GM12878 (cell line): ENCODE results near the gene TMEM97. TPM values are rescaled to one million over a fixed set of nuclear protein-coding genes. Genes with fewer than 3 reads are reported as not detected.

Experiments used
- ATAC-seq: fragments of 200-7000 bp; cut with Tn5 transposase; 3 replicates; pipeline ENCODE4 v1.9.1; 2020; ENCODE audit warnings: mild to moderate bottlenecking, moderate library complexity
- BruUV-seq: library from RNA; stranded (reverse); fragments of 400-500 nt; replicated peaks from 2 replicates; lab custom pipeline; 2021; lab: Mats Ljungman, UMichigan
- CTCF ChIA-PET: fragments of 300-600 bp; sonication (Branson Sonifier 250); formaldehyde crosslinking; extraction: SDS; loops from one replicate; lab custom pipeline; 2021; ENCODE audit warnings: inconsistent platforms; lab: Yijun Ruan, JAX
- POLR2A ChIA-PET: fragments of 350-600 bp; formaldehyde crosslinking; extraction: SDS; loops from one replicate; lab custom pipeline; 2021; ENCODE audit warnings: inconsistent platforms; lab: Charles Lee
- RAD21 ChIA-PET: fragments of 300-600 bp; sonication (Branson Sonifier 250); formaldehyde crosslinking; loops from one replicate; lab custom pipeline; 2023; ENCODE audit warnings: antibody characterized with exemption; ENCODE audit not compliant: unreplicated experiment; lab: Charles Lee
- SMC1A ChIA-PET: fragments of 300-600 bp; sonication (Branson Sonifier 250); formaldehyde crosslinking; loops from one replicate; lab custom pipeline; 2023; ENCODE audit not compliant: unreplicated experiment, uncharacterized antibody; lab: Charles Lee
- DNase-seq: peaks from one replicate; pipeline ENCODE4 v3.0.0-alpha.2; 2011; ENCODE audit warnings: low read depth, low spot score
- FAIRE-seq: peaks from 3 replicates; lab custom pipeline; 2011; peaks lifted over from hg19 to GRCh38; lab: Jason Lieb, UNC
- H2AFZ ChIP-seq: 2 replicates; pipeline ENCODE4 v1.6.0; 2011; ENCODE audit warnings: low read depth, low read length, control low read depth; ENCODE audit not compliant: control insufficient read depth
- H3K27ac ChIP-seq: 2 replicates; pipeline ENCODE4 v1.5.1; 2011; ENCODE audit warnings: control low read depth; ENCODE audit not compliant: control insufficient read depth, insufficient read depth
- H3K27me3 ChIP-seq, 2 experiments: replicated peaks in 1 of 2; 2 replicates each; pipeline versions ENCODE4 v1.6.0 to v1.6.1; 2011; ENCODE audit warnings: low read length in 1 of 2; ENCODE audit not compliant: control insufficient read depth in 2 of 2, insufficient read depth in 2 of 2
- H3K36me3 ChIP-seq, 2 experiments: 2 replicates each; pipeline ENCODE4 v1.5.1; 2011; ENCODE audit warnings: low read length in 1 of 2; ENCODE audit not compliant: control insufficient read depth in 2 of 2, insufficient read depth in 2 of 2
- H3K4me1 ChIP-seq: 2 replicates; pipeline ENCODE4 v1.6.1; 2011; ENCODE audit warnings: mild to moderate bottlenecking, low read length, moderate library complexity, mixed read lengths; ENCODE audit not compliant: control insufficient read depth, insufficient read depth
- H3K4me2 ChIP-seq: 2 replicates; pipeline ENCODE4 v1.6.0; 2011; ENCODE audit warnings: control low read depth; ENCODE audit not compliant: control insufficient read depth, insufficient read depth
- H3K4me3 ChIP-seq: fragments of 200-600 bp; sonication (generic); 2 replicates; pipeline ENCODE4 v1.5.1; 2016
- H3K79me2 ChIP-seq: 2 replicates; pipeline ENCODE4 v1.6.0; 2011; ENCODE audit warnings: low read length; ENCODE audit not compliant: control insufficient read depth, insufficient read depth
- H3K9ac ChIP-seq: 2 replicates; pipeline ENCODE4 v1.8.0; 2011; ENCODE audit warnings: low read length, control low read depth, mixed read lengths; ENCODE audit not compliant: control insufficient read depth, insufficient read depth
- H3K9me3 ChIP-seq: replicated peaks from 3 replicates; pipeline ENCODE4 v1.5.1; 2011; ENCODE audit warnings: mild to moderate bottlenecking, low read length; ENCODE audit not compliant: control insufficient read depth, insufficient read depth
- H4K20me1 ChIP-seq: 2 replicates; pipeline ENCODE4 v1.6.0; 2011; ENCODE audit not compliant: control insufficient read depth, insufficient read depth
- MYC ChIP-seq: IDR thresholded peaks from 2 replicates; pipeline ENCODE4 v1.6.1; 2011; ENCODE audit warnings: mild to moderate bottlenecking, low read length, moderate library complexity, inconsistent platforms; ENCODE audit not compliant: insufficient read depth, insufficient replicate concordance, insufficient read length, severe bottlenecking
- NFXL1 ChIP-seq: fragments of 450-650 bp; IDR thresholded peaks from 2 replicates; pipeline ENCODE4 v1.6.1; 2017; ENCODE audit warnings: antibody characterized with exemption, mild to moderate bottlenecking, borderline replicate concordance
- POLR2A ChIP-seq: IDR thresholded peaks from 2 replicates; pipeline ENCODE4 v1.6.1; 2011; ENCODE audit warnings: low read depth, mild to moderate bottlenecking, low read length
- REST ChIP-seq: IDR thresholded peaks from 2 replicates; pipeline ENCODE4 v1.6.1; 2012; ENCODE audit warnings: mild to moderate bottlenecking, low read depth, low read length
- ZBTB4 ChIP-seq: fragments of 450-650 bp; formaldehyde crosslinking; IDR thresholded peaks from 2 replicates; pipeline ENCODE4 v1.4.0; 2022; ENCODE audit warnings: mild to moderate bottlenecking, moderate library complexity
- ZNF274 ChIP-seq: IDR thresholded peaks from one replicate; pipeline ENCODE4 v1.8.0; 2011; ENCODE audit not compliant: insufficient read length, insufficient read depth
- WGBS: methylation state at CpG from one replicate; pipeline ENCODE4 v1.1.6; 2016; ENCODE audit warnings: low lambda C conversion rate; ENCODE audit not compliant: insufficient replicate concordance, insufficient coverage; ENCODE audit errors: missing lambda C conversion rate; 5-methylcytosine and 5-hydroxymethylcytosine counted together
- in situ Hi-C: fragments of 300-500 bp; cut with MboI; formaldehyde crosslinking; loops from 9 replicates; pipeline ENCODE4 v1.14.3; 2018; ENCODE audit warnings: mixed read lengths
- intact Hi-C: fragments of 100-400 bp; cut with micrococcal nuclease; formaldehyde crosslinking; loops from one replicate; pipeline ENCODE4 v1.14.2; 2022; ENCODE audit not compliant: unreplicated experiment
- polyA plus RNA-seq, 11 experiments: library from polyadenylated mRNA; depleted of rRNA in 4 of 11; unstranded in 6 of 11; stranded (reverse) in 5 of 11; fragments of >200 nt; fragmentation: Nextera tagmentation in 4 of 11; fragmentation: Illumina TruSeq in 1 of 11; extraction: Ambion mirVana in 4 of 11; extraction: Trizol in 1 of 11; gene quantifications; 1 replicate in 1 of 11; 2 replicates in 10 of 11; pipeline versions ENCODE4 v1.2.1 to v1.2.3, GENCODE V29; 2011 to 2016; ENCODE audit warnings: inconsistent platforms in 2 of 11, missing spikeins in 2 of 11, low read depth in 1 of 11
- total RNA-seq, 4 experiments: library from RNA; depleted of rRNA in 3 of 4; stranded (reverse); fragments of >200 nt in 3 of 4; fragmentation: Illumina TruSeq in 1 of 4; extraction: Trizol in 1 of 4; gene quantifications; 2 replicates each; pipeline versions ENCODE4 v1.2.1 to v1.2.3, GENCODE V29; 2013 to 2021

Gene TMEM97
- total and polyA plus RNA-seq, 10 of the 15 experiments (the other 5 are each of a cell fraction or from before 2014, with no cell fraction given): 58.0 to 134 (median 86.0) TPM

GRCh38 chr17:28328325-28328724 is 9.3 kb downstream of the TMEM97 start (continued):
- no peak for TF ChIP-seq MYC
- TF ChIP-seq ZBTB4 (CRISPR knock-in tag): no peak
- TF ChIP-seq NFXL1: no peak

GRCh38 chr17:28330671-28331070 is 11.7 kb downstream of the TMEM97 start:
- H2AFZ ChIP-seq: no peak overlapping the region
- no peak for DNase-seq
- POLR2A ChIA-PET: interaction anchor here (0.6 to 1.1 kb wide), 2 partner anchors 10 to 1164 kb away, joined by 5 read pairs; no protein-coding TSS in a partner anchor
- H4K20me1 ChIP-seq: no peaks in the 10 kb centered on the region; the same call in 1 of the 2 replicates
- H3K4me2 ChIP-seq: no peak overlapping the region
- H3K9me3 ChIP-seq: no peaks in the 10 kb centered on the region
- H3K27ac ChIP-seq: no peak overlapping the region
- RAD21 ChIA-PET: no interaction called here
- SMC1A ChIA-PET: interaction anchor here (0.9 to 1.4 kb wide), 2 partner anchors 11 to 22 kb away, joined by 3 to 5 read pairs; partner anchors contain the start of gene TMEM97
- no peaks in the 10 kb centered on the region for H3K27me3 ChIP-seq
- 90% methylated on average over 5 of the region's 5 CpGs for WGBS
- no TSS peak for BruUV-seq
- intact Hi-C loops (no loop called here), in situ Hi-C loops (loop anchor here (10.0 kb wide), 1 partner anchor 624 kb away; the partner anchor contains the start of gene PHF12)
- FAIRE-seq: no peak
- H3K9ac ChIP-seq: no peak overlapping the region
- CTCF ChIA-PET: interaction anchor here (1.3 to 1.5 kb wide), 2 partner anchors 9 to 162 kb away, joined by 3 to 4 read pairs; no protein-coding TSS in a partner anchor
- no peak for ATAC-seq
- H3K4me1 ChIP-seq: peaks cover 6% of the 10 kb centered on the region; the same call in 1 of the 2 replicates
- TF ChIP-seq ZNF274: no peak
- peak; percentile 49; the same call in 1 of the 2 replicates for TF ChIP-seq POLR2A
- TF ChIP-seq REST: no peak
- H3K36me3 ChIP-seq: peaks cover 11 to 15% of the 10 kb centered on the region in 2 experiments
- peaks cover 11% of the 10 kb centered on the region for H3K79me2 ChIP-seq
- H3K4me3 ChIP-seq: no peak overlapping the region
